T-helper 17 cell (primary cell): ENCODE measurements around the gene CDKN2B-AS1. TPM values are rescaled to one million over a fixed set of nuclear protein-coding genes. Genes with fewer than 3 reads are reported as not detected.
"Not testable (repeated sequence)": the region's sequence is repeated elsewhere in the genome, so short reads cannot be mapped to it uniquely, and the experiment has no call there.

Experiments used
- ATAC-seq: fragments of 150-1000 bp; cut with Tn5 transposase; 2 replicates; pipeline ENCODE4 v1.10.0; 2021; ENCODE audit warnings: mild to moderate bottlenecking, moderate library complexity
- DNase-seq, 3 donors: peaks; one replicate each; pipeline versions ENCODE4 v3.0.0 to v3.0.0-alpha.2; 2020 to 2021
- H3K9me3 ChIP-seq: one replicate; pipeline ENCODE4 v1.7.0; 2013; ENCODE audit warnings: low read length, mild to moderate bottlenecking; ENCODE audit not compliant: control insufficient read depth, poor library complexity, severe bottlenecking
- H3K27ac Mint-ChIP-seq: one replicate; pipeline ENCODE4 v1.8.0; 2022; ENCODE audit warnings: mild to moderate bottlenecking, moderate library complexity, mixed read lengths
- H3K27me3 Mint-ChIP-seq: one replicate; pipeline ENCODE4 v1.8.0; 2022; ENCODE audit warnings: mixed read lengths
- H3K36me3 Mint-ChIP-seq: one replicate; pipeline ENCODE4 v1.8.0; 2022; ENCODE audit warnings: low read depth, mixed read lengths
- H3K4me1 Mint-ChIP-seq: one replicate; pipeline ENCODE4 v1.8.0; 2022; ENCODE audit warnings: mild to moderate bottlenecking, mixed read lengths
- H3K4me3 Mint-ChIP-seq: one replicate; pipeline ENCODE4 v1.8.0; 2022; ENCODE audit warnings: mild to moderate bottlenecking, moderate library complexity, mixed read lengths
- total RNA-seq, 4 donors: library from RNA in 2 of 4; stranded (reverse) in 2 of 4; gene quantifications; one replicate each; pipeline ENCODE4 v1.2.3 and lab custom pipeline; 2022 to 2026

CDKN2B-AS1 gene
- total RNA-seq, 2 donors from 2014 or later = 1.6 to 1.7 TPM

GRCh38 chr9:22046243-22046885 lies 51.8 kb downstream of the CDKN2B-AS1 start:
- H3K9me3 ChIP-seq = no peaks in the 10 kb centered on the region
- peaks cover 30% of the 10 kb centered on the region for H3K4me1 Mint-ChIP-seq
- DNase-seq = no peak
- H3K27me3 Mint-ChIP-seq = no peaks in the 10 kb centered on the region
- H3K36me3 Mint-ChIP-seq = no peaks in the 10 kb centered on the region
- no peak overlapping the region for H3K4me3 Mint-ChIP-seq
- no peak overlapping the region for H3K27ac Mint-ChIP-seq
- peak; percentile 66 for ATAC-seq

- ATAC-seq (no peak), DNase-seq (no peak)
- Mint-ChIP-seq H3K27me3 (no peaks in the 10 kb centered on the region), H3K36me3 (no peaks in the 10 kb centered on the region), H3K27ac (no peak overlapping the region), H3K4me1 (peaks cover 35% of the 10 kb centered on the region), H3K4me3 (no peak overlapping the region)
- H3K9me3 ChIP-seq = no peaks in the 10 kb centered on the region
Observed at GRCh38 chr9:22047596-22047995, 53.0 kb downstream of the CDKN2B-AS1 start.

- no peak for ATAC-seq
- DNase-seq = no peak
- Mint-ChIP-seq H3K4me3 (no peak overlapping the region), H3K27me3 (no peaks in the 10 kb centered on the region), H3K36me3 (no peaks in the 10 kb centered on the region), H3K27ac (no peak overlapping the region), H3K4me1 (peaks cover 45% of the 10 kb centered on the region)
- no peaks in the 10 kb centered on the region for H3K9me3 ChIP-seq
Observed at GRCh38 chr9:22049411-22049810, 54.8 kb downstream of the CDKN2B-AS1 start.

GRCh38 chr9:22050924-22051323 lies 56.3 kb downstream of the CDKN2B-AS1 start:
- Mint-ChIP-seq H3K4me1 (peaks cover 45% of the 10 kb centered on the region), H3K27ac (peak overlapping the region; percentile 54), H3K4me3 (peak overlapping the region; percentile 28), H3K27me3 (no peaks in the 10 kb centered on the region), H3K36me3 (no peaks in the 10 kb centered on the region)
- DNase-seq (no peak), ATAC-seq (no peak)
- H3K9me3 ChIP-seq = no peaks in the 10 kb centered on the region

- Mint-ChIP-seq H3K36me3 (peaks cover 2% of the 10 kb centered on the region), H3K27ac (peak overlapping the region; percentile 69), H3K4me3 (peak overlapping the region; percentile 39), H3K4me1 (peaks cover 32% of the 10 kb centered on the region), H3K27me3 (no peaks in the 10 kb centered on the region)
- H3K9me3 ChIP-seq = no peaks in the 10 kb centered on the region
- peak; percentile 92 for ATAC-seq
- no peak for DNase-seq
Observed at GRCh38 chr9:22052376-22052945, 57.9 kb downstream of the CDKN2B-AS1 start.

- Mint-ChIP-seq H3K27ac (peak overlapping the region; percentile 69), H3K4me3 (peak overlapping the region; percentile 39), H3K27me3 (no peaks in the 10 kb centered on the region), H3K36me3 (peaks cover 2% of the 10 kb centered on the region), H3K4me1 (peaks cover 33% of the 10 kb centered on the region)
- no peaks in the 10 kb centered on the region for H3K9me3 ChIP-seq
- no peak for ATAC-seq
- DNase-seq = no peak
Observed at GRCh38 chr9:22053178-22053577, 58.6 kb downstream of the CDKN2B-AS1 start.

- Mint-ChIP-seq H3K36me3 (peaks cover 2% of the 10 kb centered on the region), H3K27ac (peak overlapping the region; percentile 69), H3K27me3 (no peaks in the 10 kb centered on the region), H3K4me1 (peaks cover 30% of the 10 kb centered on the region), H3K4me3 (no peak overlapping the region)
- DNase-seq = no peak
- no peaks in the 10 kb centered on the region for H3K9me3 ChIP-seq
- ATAC-seq = no peak
Observed at GRCh38 chr9:22054076-22054475, 59.5 kb downstream of the CDKN2B-AS1 start.

GRCh38 chr9:22054529-22054928 lies 59.9 kb downstream of the CDKN2B-AS1 start:
- H3K4me1 Mint-ChIP-seq = peaks cover 28% of the 10 kb centered on the region
- ATAC-seq (no peak), DNase-seq (no peak)
- H3K4me3 Mint-ChIP-seq = no peak overlapping the region
- no peak overlapping the region for H3K27ac Mint-ChIP-seq
- H3K27me3 Mint-ChIP-seq = no peaks in the 10 kb centered on the region
- peaks cover 2% of the 10 kb centered on the region for H3K36me3 Mint-ChIP-seq
- no peaks in the 10 kb centered on the region for H3K9me3 ChIP-seq

GRCh38 chr9:22055090-22055489 lies 60.5 kb downstream of the CDKN2B-AS1 start:
- Mint-ChIP-seq H3K36me3 (peaks cover 2% of the 10 kb centered on the region), H3K27me3 (no peaks in the 10 kb centered on the region), H3K27ac (no peak overlapping the region), H3K4me1 (peaks cover 28% of the 10 kb centered on the region), H3K4me3 (no peak overlapping the region)
- no peaks in the 10 kb centered on the region for H3K9me3 ChIP-seq
- DNase-seq (no peak), ATAC-seq (no peak)

GRCh38 chr9:22056402-22056801 lies 61.8 kb downstream of the CDKN2B-AS1 start:
- peaks cover 24% of the 10 kb centered on the region for H3K4me1 Mint-ChIP-seq
- no peaks in the 10 kb centered on the region for H3K9me3 ChIP-seq
- DNase-seq (no peak), ATAC-seq (no peak)
- H3K4me3 Mint-ChIP-seq = no peak overlapping the region
- no peaks in the 10 kb centered on the region for H3K27me3 Mint-ChIP-seq
- no peak overlapping the region for H3K27ac Mint-ChIP-seq
- peaks cover 5% of the 10 kb centered on the region for H3K36me3 Mint-ChIP-seq

GRCh38 chr9:22057972-22058371 lies 63.4 kb downstream of the CDKN2B-AS1 start:
- not testable (repeated sequence) for H3K9me3 ChIP-seq, H3K36me3 Mint-ChIP-seq, H3K4me3 Mint-ChIP-seq, H3K27me3 Mint-ChIP-seq, ATAC-seq, H3K27ac Mint-ChIP-seq, DNase-seq
- H3K4me1 Mint-ChIP-seq = peaks cover 14% of the 10 kb centered on the region

GRCh38 chr9:22060831-22061383 lies 66.3 kb downstream of the CDKN2B-AS1 start:
- no peak overlapping the region for H3K27ac Mint-ChIP-seq
- no peak for ATAC-seq
- DNase-seq = no peak
- H3K27me3 Mint-ChIP-seq = no peaks in the 10 kb centered on the region
- H3K4me1 Mint-ChIP-seq = peaks cover 22% of the 10 kb centered on the region
- H3K36me3 Mint-ChIP-seq = peaks cover 5% of the 10 kb centered on the region
- peaks cover 3% of the 10 kb centered on the region for H3K9me3 ChIP-seq
- no peak overlapping the region for H3K4me3 Mint-ChIP-seq

GRCh38 chr9:22064957-22065356 lies 70.4 kb downstream of the CDKN2B-AS1 start:
- DNase-seq = no peak
- H3K4me3 Mint-ChIP-seq = no peak overlapping the region
- no peaks in the 10 kb centered on the region for H3K27me3 Mint-ChIP-seq
- H3K36me3 Mint-ChIP-seq = peaks cover 4% of the 10 kb centered on the region
- peaks cover 3% of the 10 kb centered on the region for H3K9me3 ChIP-seq
- ATAC-seq = no peak
- H3K4me1 Mint-ChIP-seq = peaks cover 28% of the 10 kb centered on the region
- H3K27ac Mint-ChIP-seq = peak overlapping the region; percentile 44
